Measurements from ENCODE around the gene CRACR2B.

DNA sequence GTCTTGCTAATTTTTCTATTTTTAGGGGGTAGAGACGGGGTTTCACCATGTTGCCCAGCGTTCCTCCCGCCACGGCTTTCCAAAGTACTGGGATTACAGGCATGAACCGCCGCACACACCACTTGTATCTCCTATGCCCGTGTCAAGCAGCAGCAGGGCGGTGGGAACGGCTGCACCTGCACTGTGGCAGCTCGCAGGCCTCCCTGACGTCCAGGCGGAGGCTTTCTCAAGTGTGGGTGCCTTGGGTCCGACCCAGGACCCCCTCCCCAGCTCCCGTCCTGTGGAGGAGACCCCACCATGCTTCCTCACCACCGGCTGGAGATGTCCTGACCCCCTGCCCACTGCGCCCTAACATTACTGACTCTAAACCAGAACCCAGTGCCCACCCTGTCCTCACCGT is 40.7 kb downstream of the CRACR2B start:
- TF ChIP-seq, protein P1, sequence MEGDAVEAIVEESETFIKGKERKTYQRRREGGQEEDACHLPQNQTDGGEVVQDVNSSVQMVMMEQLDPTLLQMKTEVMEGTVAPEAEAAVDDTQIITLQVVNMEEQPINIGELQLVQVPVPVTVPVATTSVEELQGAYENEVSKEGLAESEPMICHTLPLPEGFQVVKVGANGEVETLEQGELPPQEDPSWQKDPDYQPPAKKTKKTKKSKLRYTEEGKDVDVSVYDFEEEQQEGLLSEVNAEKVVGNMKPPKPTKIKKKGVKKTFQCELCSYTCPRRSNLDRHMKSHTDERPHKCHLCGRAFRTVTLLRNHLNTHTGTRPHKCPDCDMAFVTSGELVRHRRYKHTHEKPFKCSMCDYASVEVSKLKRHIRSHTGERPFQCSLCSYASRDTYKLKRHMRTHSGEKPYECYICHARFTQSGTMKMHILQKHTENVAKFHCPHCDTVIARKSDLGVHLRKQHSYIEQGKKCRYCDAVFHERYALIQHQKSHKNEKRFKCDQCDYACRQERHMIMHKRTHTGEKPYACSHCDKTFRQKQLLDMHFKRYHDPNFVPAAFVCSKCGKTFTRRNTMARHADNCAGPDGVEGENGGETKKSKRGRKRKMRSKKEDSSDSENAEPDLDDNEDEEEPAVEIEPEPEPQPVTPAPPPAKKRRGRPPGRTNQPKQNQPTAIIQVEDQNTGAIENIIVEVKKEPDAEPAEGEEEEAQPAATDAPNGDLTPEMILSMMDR (IDR thresholded peaks at IDR 0.05 in 2 of 3, conservative IDR thresholded peaks at IDR 0.05 in 1 of 3; ENCODE audit: borderline replicate concordance in 1 of 3, insufficient read depth in 1 of 3, low read depth in 2 of 3, low read length in 2 of 3) = no peak
- TF ChIP-seq POLR2AphosphoS5 (IDR thresholded peaks at IDR 0.05; ENCODE audit: low read depth, low read length) (no peak), SP1 (IDR thresholded peaks at IDR 0.05; ENCODE audit: low read depth) (no peak), EZH2 (IDR thresholded peaks at IDR 0.05) (no peak), RAD21 (IDR thresholded peaks at IDR 0.05; ENCODE audit: low read depth) (no peak), POLR2A (IDR thresholded peaks at IDR 0.05; ENCODE audit: borderline replicate concordance, extremely low read depth, insufficient read depth, insufficient read length) (no peak), JUND (IDR thresholded peaks at IDR 0.05) (no peak), EZH2phosphoT487 (IDR thresholded peaks at IDR 0.05; ENCODE audit: borderline replicate concordance) (no peak), ZFX (IDR thresholded peaks at IDR 0.05) (no peak)
- TF ChIP-seq, protein P2, sequence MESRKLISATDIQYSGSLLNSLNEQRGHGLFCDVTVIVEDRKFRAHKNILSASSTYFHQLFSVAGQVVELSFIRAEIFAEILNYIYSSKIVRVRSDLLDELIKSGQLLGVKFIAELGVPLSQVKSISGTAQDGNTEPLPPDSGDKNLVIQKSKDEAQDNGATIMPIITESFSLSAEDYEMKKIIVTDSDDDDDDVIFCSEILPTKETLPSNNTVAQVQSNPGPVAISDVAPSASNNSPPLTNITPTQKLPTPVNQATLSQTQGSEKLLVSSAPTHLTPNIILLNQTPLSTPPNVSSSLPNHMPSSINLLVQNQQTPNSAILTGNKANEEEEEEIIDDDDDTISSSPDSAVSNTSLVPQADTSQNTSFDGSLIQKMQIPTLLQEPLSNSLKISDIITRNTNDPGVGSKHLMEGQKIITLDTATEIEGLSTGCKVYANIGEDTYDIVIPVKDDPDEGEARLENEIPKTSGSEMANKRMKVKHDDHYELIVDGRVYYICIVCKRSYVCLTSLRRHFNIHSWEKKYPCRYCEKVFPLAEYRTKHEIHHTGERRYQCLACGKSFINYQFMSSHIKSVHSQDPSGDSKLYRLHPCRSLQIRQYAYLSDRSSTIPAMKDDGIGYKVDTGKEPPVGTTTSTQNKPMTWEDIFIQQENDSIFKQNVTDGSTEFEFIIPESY (IDR thresholded peaks at IDR 0.05; ENCODE audit: extremely low read depth, insufficient replicate concordance, low read length) = no peak

Data from HCT116 (cell line).